CD8-positive, alpha-beta memory T cell (primary cell): Measurements from ENCODE around the gene PRIM2. TPM values are rescaled to one million over a fixed set of nuclear protein-coding genes. Genes with fewer than 3 reads are reported as not detected.
A peak's percentile ranks its signal among the peaks of the same experiment; 100 is the strongest.
"Not testable (repeated sequence)": the region's sequence is repeated elsewhere in the genome, so short reads cannot be mapped to it uniquely, and the experiment has no call there.

ENCODE experiments used
- CTCF ChIA-PET: fragments of 350-600 bp; sonication (Branson Sonifier 250); formaldehyde crosslinking; loops from one replicate; lab custom pipeline; 2021; ENCODE audit warnings: antibody characterized with exemption; lab: Charles Lee
- POLR2A ChIA-PET: fragments of 350-600 bp; sonication (Branson Sonifier 250); formaldehyde crosslinking; loops from one replicate; lab custom pipeline; 2021; ENCODE audit warnings: antibody characterized with exemption; lab: Charles Lee
- DNase-seq, 5 donors: peaks; one replicate each; pipeline versions ENCODE4 v3.0.0 to v3.0.0-alpha.2; 2020 to 2022; ENCODE audit warnings: mixed read lengths in 1 of 5
- H3K27ac ChIP-seq: one replicate; pipeline ENCODE4 v1.7.0; 2013; ENCODE audit warnings: low read depth, mild to moderate bottlenecking, low read length, moderate library complexity
- H3K27me3 ChIP-seq: 2 replicates; pipeline ENCODE4 v1.7.0; 2013; ENCODE audit warnings: low read length, mild to moderate bottlenecking; ENCODE audit not compliant: insufficient read depth, poor library complexity, severe bottlenecking
- H3K36me3 ChIP-seq: 2 replicates; pipeline ENCODE4 v1.7.0; 2013; ENCODE audit warnings: mild to moderate bottlenecking, low read length, moderate library complexity; ENCODE audit not compliant: insufficient read depth
- H3K4me1 ChIP-seq: 2 replicates; pipeline ENCODE4 v1.7.0; 2013; ENCODE audit warnings: mild to moderate bottlenecking, low read length, moderate library complexity; ENCODE audit not compliant: insufficient read depth
- H3K4me3 ChIP-seq: 2 replicates; pipeline ENCODE4 v1.7.0; 2013; ENCODE audit warnings: mild to moderate bottlenecking, low read length
- H3K9me3 ChIP-seq: 2 replicates; pipeline ENCODE4 v1.7.0; 2013; ENCODE audit warnings: mild to moderate bottlenecking, low read length
- H3K27ac Mint-ChIP-seq, 8 donors: one replicate each; pipeline ENCODE4 v1.8.0; 2020 to 2021; ENCODE audit warnings: mixed read lengths in 8 of 8, mild to moderate bottlenecking in 6 of 8, inconsistent platforms in 3 of 8, moderate library complexity in 3 of 8
- H3K27me3 Mint-ChIP-seq, 2 donors: one replicate each; pipeline ENCODE4 v1.8.0; 2020 to 2021; ENCODE audit warnings: mixed read lengths in 2 of 2, mild to moderate bottlenecking in 1 of 2, moderate library complexity in 1 of 2
- H3K36me3 Mint-ChIP-seq, 3 donors: one replicate each; pipeline ENCODE4 v1.8.0; 2020 to 2021; ENCODE audit warnings: mixed read lengths in 3 of 3, inconsistent platforms in 1 of 3, mild to moderate bottlenecking in 1 of 3
- H3K4me1 Mint-ChIP-seq, 3 donors: one replicate each; pipeline ENCODE4 v1.8.0; 2020 to 2021; ENCODE audit warnings: mixed read lengths in 3 of 3, inconsistent platforms in 1 of 3, mild to moderate bottlenecking in 1 of 3
- H3K4me3 Mint-ChIP-seq, 7 donors: one replicate each; pipeline ENCODE4 v1.8.0; 2020 to 2021; ENCODE audit warnings: mixed read lengths in 7 of 7, mild to moderate bottlenecking in 6 of 7, moderate library complexity in 4 of 7, inconsistent platforms in 2 of 7
- H3K9me3 Mint-ChIP-seq, 5 donors: one replicate each; pipeline ENCODE4 v1.8.0; 2020 to 2022; ENCODE audit warnings: mixed read lengths in 5 of 5, mild to moderate bottlenecking in 3 of 5, moderate library complexity in 2 of 5, inconsistent platforms in 1 of 5
- polyA plus RNA-seq: library from polyadenylated mRNA; unstranded; fragments of 300-500 nt; fragmentation: Illumina TruSeq; gene quantifications from one replicate; pipeline ENCODE4 v1.2.3, GENCODE V29; 2021
- total RNA-seq, 2 experiments: library from RNA; stranded (reverse); gene quantifications; one replicate each; pipeline ENCODE4 v1.2.3, GENCODE V29; 2021

PRIM2 gene
- total and polyA plus RNA-seq, 3 experiments from 2014 or later = 7.0 to 35.2 (median 34.8) TPM

DNA sequence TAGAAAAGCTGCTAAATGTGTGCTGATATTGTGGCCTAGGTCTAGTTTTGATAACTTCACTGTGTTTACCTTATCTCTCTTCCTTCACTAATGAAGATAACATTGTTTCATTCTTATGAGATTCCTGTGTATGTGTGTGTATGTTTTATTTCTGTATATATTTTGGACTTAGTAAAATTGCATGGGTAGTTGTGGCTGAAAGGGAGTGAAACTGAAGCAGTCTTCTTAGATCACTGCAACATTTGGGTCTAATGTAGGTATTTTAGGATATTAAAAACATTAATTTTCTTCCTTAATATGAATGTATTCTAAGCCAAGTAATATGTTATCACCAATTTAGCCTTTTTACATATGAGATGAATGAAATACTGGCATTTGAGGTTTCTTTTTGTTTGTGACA lies 114.3 kb downstream of the PRIM2 start:
- CTCF ChIA-PET, H3K9me3 Mint-ChIP-seq, POLR2A ChIA-PET, H3K9me3 ChIP-seq, H3K27me3 ChIP-seq, H3K4me3 ChIP-seq, H3K27me3 Mint-ChIP-seq, H3K36me3 ChIP-seq, H3K36me3 Mint-ChIP-seq, DNase-seq, H3K27ac ChIP-seq: not testable (repeated sequence)
- peak overlapping the region in 6 of 8 donors; percentile 2 to 87 (median 68) for H3K27ac Mint-ChIP-seq
- H3K4me1 ChIP-seq = peaks cover 11% of the 10 kb centered on the region
- peaks cover 21 to 44% (median 37%) of the 10 kb centered on the region in 3 donors for H3K4me1 Mint-ChIP-seq
- H3K4me3 Mint-ChIP-seq = peak overlapping the region in 1 of 7 donors; percentile 49

DNA sequence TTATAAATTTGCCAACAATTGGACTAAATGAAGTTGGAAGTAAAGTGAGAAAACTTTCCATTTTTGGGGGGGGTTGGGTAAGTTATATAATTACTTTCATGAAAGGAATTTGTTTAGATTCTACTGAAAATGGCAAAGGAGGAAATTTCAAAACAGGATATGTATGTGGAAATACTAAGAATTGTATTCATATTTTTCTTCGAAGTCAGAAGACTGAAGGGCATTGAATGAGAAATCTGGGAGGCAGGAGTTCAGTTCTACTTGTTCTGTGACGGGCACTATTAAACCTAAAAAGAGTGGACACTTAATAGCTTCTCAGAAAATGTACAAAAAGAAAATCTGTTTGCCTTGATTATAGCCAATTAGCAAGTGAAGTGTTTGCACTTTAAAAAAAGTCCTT lies 114.7 kb downstream of the PRIM2 start:
- Mint-ChIP-seq H3K27ac (peak overlapping the region in 6 of 8 donors; percentile 2 to 87 (median 68)), H3K4me3 (peak overlapping the region in 1 of 7 donors; percentile 49), H3K27me3 (no peaks in the 10 kb centered on the region), H3K36me3 (peaks cover 4 to 10% (median 6%) of the 10 kb centered on the region in 3 donors), H3K9me3 (no peaks in the 10 kb centered on the region), H3K4me1 (peaks cover 21 to 44% (median 37%) of the 10 kb centered on the region in 3 donors)
- Histone ChIP-seq H3K4me3 (no peak overlapping the region), H3K4me1 (peaks cover 11% of the 10 kb centered on the region), H3K9me3 (no peaks in the 10 kb centered on the region), H3K27ac (no peak overlapping the region), H3K36me3 (no peaks in the 10 kb centered on the region), H3K27me3 (no peaks in the 10 kb centered on the region)
- DNase-seq = no peak
- ChIA-PET CTCF (no interaction called here), POLR2A (no interaction called here)

DNA sequence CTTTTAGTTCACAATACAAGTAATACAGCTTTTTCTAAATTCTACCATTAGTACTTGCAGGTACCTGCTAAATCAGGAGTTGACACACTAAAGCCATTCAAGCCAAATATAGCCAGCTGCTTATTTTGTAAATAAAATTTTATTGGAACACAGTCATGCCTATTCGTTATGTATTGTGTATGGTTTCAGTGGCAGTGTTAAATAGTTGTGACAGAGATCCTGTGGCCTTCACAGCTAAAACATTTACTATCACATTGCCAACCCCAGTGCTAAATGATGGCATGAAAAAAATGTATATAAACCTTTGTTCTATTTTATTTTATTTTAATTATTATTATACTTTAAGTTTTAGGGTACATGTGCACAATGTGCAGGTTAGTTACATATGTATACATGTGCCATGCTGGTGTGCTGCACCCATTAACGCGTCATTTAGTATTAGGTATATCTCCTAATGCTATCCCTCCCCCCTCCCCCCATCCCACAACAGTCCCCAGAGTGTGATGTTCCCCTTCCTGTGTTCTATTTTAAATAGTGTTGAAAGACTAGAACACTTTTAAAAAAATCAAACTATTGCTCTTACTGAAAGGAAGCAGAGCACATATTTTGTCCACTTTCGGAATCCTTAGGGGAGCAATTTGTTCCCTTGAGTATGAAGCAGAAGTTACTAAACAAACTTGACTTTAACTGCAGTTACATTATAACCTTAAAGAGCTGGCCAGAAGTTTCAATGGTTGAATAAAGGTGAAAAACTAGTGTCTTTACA lies 115.7 kb downstream of the PRIM2 start:
- Mint-ChIP-seq H3K36me3 (peaks cover 4 to 12% (median 6%) of the 10 kb centered on the region in 3 donors), H3K4me3 (peak overlapping the region in 5 of 7 donors; percentile 12 to 57 (median 49)), H3K27ac (peak overlapping the region in 7 of 8 donors; percentile 8 to 84 (median 36)), H3K9me3 (no peaks in the 10 kb centered on the region), H3K4me1 (peaks cover 21 to 44% (median 37%) of the 10 kb centered on the region in 3 donors), H3K27me3 (no peaks in the 10 kb centered on the region)
- CTCF ChIA-PET = no interaction called here
- peaks cover 11% of the 10 kb centered on the region for H3K4me1 ChIP-seq
- H3K36me3 ChIP-seq = no peaks in the 10 kb centered on the region
- no peaks in the 10 kb centered on the region for H3K27me3 ChIP-seq
- H3K4me3 ChIP-seq = no peak overlapping the region
- no peaks in the 10 kb centered on the region for H3K9me3 ChIP-seq
- DNase-seq = no peak
- H3K27ac ChIP-seq = no peak overlapping the region
- POLR2A ChIA-PET = no interaction called here

DNA sequence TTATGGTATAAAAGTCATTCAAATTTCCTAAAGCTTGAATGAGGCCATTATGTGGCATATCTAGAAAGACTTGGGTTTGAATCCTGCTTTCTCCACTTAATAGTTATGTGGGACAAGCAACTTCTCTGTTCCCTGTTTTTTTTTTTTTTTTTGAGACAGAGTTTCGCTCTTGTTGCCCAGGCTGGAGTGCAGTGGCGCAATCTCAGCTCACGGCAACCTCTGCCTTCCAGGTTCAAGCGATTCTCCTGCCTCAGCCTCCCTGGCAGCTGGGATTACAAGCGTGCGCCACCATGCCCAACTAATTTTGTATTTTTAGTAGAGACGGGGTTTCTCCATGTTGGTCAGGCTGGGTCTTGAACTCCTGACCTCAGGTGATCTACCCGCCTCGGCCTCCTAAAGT lies 116.4 kb downstream of the PRIM2 start:
- Mint-ChIP-seq H3K4me1 (peaks cover 21 to 44% (median 37%) of the 10 kb centered on the region in 3 donors), H3K36me3 (peaks cover 4 to 12% (median 8%) of the 10 kb centered on the region in 3 donors), H3K27ac (peak overlapping the region in 2 of 8 donors; percentile 23 to 36), H3K4me3 (peak overlapping the region in 2 of 7 donors; percentile 29 to 44)
- H3K27ac ChIP-seq, H3K36me3 ChIP-seq, H3K9me3 ChIP-seq, DNase-seq, H3K4me3 ChIP-seq, H3K27me3 Mint-ChIP-seq, POLR2A ChIA-PET, H3K9me3 Mint-ChIP-seq, H3K27me3 ChIP-seq: not testable (repeated sequence)
- CTCF ChIA-PET = interaction anchor here (1.0 kb wide), 1 partner anchor 117 kb away, joined by 3 read pairs; no protein-coding TSS in a partner anchor
- peaks cover 11% of the 10 kb centered on the region for H3K4me1 ChIP-seq

DNA sequence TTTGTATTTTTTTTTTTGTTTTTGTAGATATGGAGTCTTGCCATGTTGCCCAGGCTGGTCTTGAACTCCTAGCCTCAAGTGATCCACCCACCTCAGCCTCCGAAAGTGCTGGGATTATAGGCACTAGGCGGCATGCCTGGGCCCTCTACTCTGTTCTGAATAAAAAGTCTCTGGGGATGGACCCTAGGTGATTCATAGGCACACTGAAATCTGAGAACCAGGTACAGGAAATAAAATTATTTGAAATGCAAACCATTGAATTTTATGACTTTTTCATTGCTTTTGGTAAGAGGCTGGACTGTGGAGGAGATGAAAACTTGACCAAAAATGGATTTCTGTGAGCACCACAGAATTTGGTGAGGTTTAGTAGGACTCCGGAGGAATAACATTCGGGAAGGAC lies 117.5 kb downstream of the PRIM2 start:
- Mint-ChIP-seq H3K36me3 (peaks cover 0 to 12% (median 8%) of the 10 kb centered on the region in 3 donors), H3K27me3 (no peaks in the 10 kb centered on the region), H3K27ac (peak overlapping the region in 4 of 8 donors; percentile 12 to 88 (median 48)), H3K4me3 (no peak overlapping the region), H3K9me3 (no peaks in the 10 kb centered on the region), H3K4me1 (peaks cover 21 to 41% (median 34%) of the 10 kb centered on the region in 3 donors)
- Histone ChIP-seq H3K36me3 (no peaks in the 10 kb centered on the region), H3K9me3 (no peaks in the 10 kb centered on the region), H3K27ac (no peak overlapping the region), H3K4me3 (no peak overlapping the region), H3K27me3 (no peaks in the 10 kb centered on the region), H3K4me1 (peaks cover 11% of the 10 kb centered on the region)
- ChIA-PET CTCF (no interaction called here), POLR2A (no interaction called here)
- no peak for DNase-seq

DNA sequence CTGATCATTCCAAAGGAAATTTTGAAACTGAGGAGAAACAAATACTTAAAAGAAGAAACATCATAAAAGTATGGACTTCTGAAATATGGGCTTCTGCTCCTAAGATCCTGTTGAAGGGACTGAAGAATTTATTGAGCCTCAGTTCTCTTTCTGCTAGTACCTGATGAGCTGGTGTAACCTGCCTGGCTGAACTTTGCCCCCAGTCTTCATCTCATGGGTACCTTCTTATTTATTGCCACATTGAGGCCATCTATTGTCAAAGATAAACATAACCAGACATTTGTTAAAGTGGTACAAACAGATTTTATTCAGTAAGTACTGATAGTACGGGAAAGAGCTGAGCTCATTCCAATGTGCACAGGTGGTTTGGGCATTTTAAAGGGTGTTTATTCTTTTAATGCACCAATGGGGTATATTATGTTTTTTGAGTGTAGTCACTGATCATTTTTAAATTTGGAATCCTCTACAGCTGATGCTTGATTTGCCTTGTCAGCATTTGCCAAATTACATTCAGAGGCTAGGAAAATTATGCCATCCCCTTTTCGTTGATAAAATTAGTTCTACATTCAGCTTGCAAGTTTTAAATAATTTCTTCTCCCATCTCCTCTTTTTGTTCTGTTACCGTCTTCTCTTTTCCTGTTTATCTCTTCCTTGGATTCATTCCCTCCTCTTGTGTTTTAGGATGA lies 118.2 kb downstream of the PRIM2 start:
- Histone ChIP-seq H3K27ac (no peak overlapping the region), H3K9me3 (no peaks in the 10 kb centered on the region), H3K36me3 (no peaks in the 10 kb centered on the region), H3K27me3 (no peaks in the 10 kb centered on the region), H3K4me1 (peaks cover 11% of the 10 kb centered on the region), H3K4me3 (no peak overlapping the region)
- no peak for DNase-seq
- POLR2A ChIA-PET = no interaction called here
- H3K27me3 Mint-ChIP-seq = no peaks in the 10 kb centered on the region
- H3K27ac Mint-ChIP-seq = peak overlapping the region in 2 of 8 donors; percentile 2 to 63
- CTCF ChIA-PET = no interaction called here
- H3K36me3 Mint-ChIP-seq = peaks cover 0 to 12% (median 8%) of the 10 kb centered on the region in 3 donors
- H3K4me3 Mint-ChIP-seq = no peak overlapping the region
- no peaks in the 10 kb centered on the region for H3K9me3 Mint-ChIP-seq
- H3K4me1 Mint-ChIP-seq = peaks cover 20 to 40% (median 31%) of the 10 kb centered on the region in 3 donors

DNA sequence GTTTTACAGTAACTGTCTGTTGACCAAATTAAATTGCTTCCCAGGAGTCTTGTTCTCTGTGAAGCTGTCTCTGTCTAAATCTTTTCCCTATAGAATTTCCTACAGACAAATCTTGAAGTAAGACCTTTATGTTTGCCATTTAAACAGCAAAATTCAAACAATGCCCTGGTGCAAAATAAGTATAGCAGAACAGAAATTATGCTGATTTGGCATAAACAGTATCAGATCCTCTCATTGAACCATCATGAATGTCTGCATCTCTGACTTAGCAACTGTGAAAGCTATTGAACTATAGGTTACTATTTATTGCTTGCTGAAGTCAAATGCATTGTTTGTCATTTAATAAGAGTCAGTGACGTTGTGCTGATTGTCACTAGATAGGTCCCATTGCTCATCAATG lies 123.3 kb downstream of the PRIM2 start:
- H3K4me3 Mint-ChIP-seq, H3K27ac ChIP-seq, CTCF ChIA-PET, H3K4me1 ChIP-seq, POLR2A ChIA-PET, H3K27me3 Mint-ChIP-seq, H3K36me3 ChIP-seq, H3K27ac Mint-ChIP-seq, H3K9me3 Mint-ChIP-seq, DNase-seq, H3K9me3 ChIP-seq, H3K4me3 ChIP-seq, H3K36me3 Mint-ChIP-seq, H3K27me3 ChIP-seq: not testable (repeated sequence)
- H3K4me1 Mint-ChIP-seq = peaks cover 4 to 12% (median 5%) of the 10 kb centered on the region in 3 donors

DNA sequence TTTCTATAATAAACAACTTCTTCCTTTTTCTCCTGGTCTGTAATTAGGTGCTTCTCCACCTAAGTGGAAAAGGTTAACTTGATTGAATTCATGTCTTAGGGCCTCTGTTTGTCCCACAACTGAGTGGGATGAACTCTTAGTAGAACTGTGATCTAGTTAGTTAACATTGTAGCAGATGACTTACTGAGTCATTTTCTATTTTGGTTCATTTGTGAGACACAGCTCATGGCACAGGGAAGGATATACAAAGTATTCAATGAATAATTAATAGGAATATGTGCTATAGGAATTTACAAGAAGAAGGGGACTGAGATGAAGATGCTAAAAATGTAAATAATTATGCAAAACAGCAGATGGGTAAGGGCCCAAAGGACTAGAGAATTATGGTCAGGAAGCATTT lies 124.7 kb downstream of the PRIM2 start:
- H3K4me3 ChIP-seq, H3K4me3 Mint-ChIP-seq, H3K27me3 ChIP-seq, H3K27ac ChIP-seq, H3K36me3 Mint-ChIP-seq, H3K9me3 ChIP-seq, H3K9me3 Mint-ChIP-seq, POLR2A ChIA-PET, H3K36me3 ChIP-seq, CTCF ChIA-PET, H3K4me1 ChIP-seq, H3K27ac Mint-ChIP-seq, DNase-seq, H3K27me3 Mint-ChIP-seq: not testable (repeated sequence)
- peaks cover 4 to 12% (median 7%) of the 10 kb centered on the region in 3 donors for H3K4me1 Mint-ChIP-seq
